ENCODE measurements around the gene THAP9. TPM values are rescaled to one million over a fixed set of nuclear protein-coding genes. Genes with fewer than 3 reads are reported as not detected.
"Not testable (repeated sequence)": the region's sequence is repeated elsewhere in the genome, so short reads cannot be mapped to it uniquely, and the experiment has no call there.

Gene THAP9
- polyA plus RNA-seq (2014; cell fraction: cytosol; rRNA removed): 8.8 and 13.7 TPM in 2 replicates
- polyA plus RNA-seq (2014; cell fraction: nucleus; rRNA removed): 10.0 and 20.0 TPM in 2 replicates

GRCh38 chr4:82900411-82901182 lies at the start of gene THAP9:
THAP9 (plus strand) TSS chr4:82900735; CDS start chr4:82900803, 68 bp downstream.
- DNase-seq (ENCODE audit: low spot score): peak; percentile 99

- no peak for DNase-seq (ENCODE audit: low spot score)
Observed at GRCh38 chr4:82851318-82851717, 49.2 kb upstream of the THAP9 start.

GRCh38 chr4:82851885-82852750 lies 48.4 kb upstream of the THAP9 start:
- peak; percentile 2 for DNase-seq (ENCODE audit: low spot score)

- DNase-seq (ENCODE audit: low spot score): no peak
Observed at GRCh38 chr4:82852751-82853285, 47.7 kb upstream of the THAP9 start.

GRCh38 chr4:82860487-82860886 lies 40.0 kb upstream of the THAP9 start:
- DNase-seq (ENCODE audit: low spot score): not testable (repeated sequence)

- DNase-seq (ENCODE audit: low spot score): no peak
Observed at GRCh38 chr4:82861529-82861928, 39.0 kb upstream of the THAP9 start.

GRCh38 chr4:82864336-82864979 lies 36.1 kb upstream of the THAP9 start:
- DNase-seq (ENCODE audit: low spot score): no peak

- no peak for DNase-seq (ENCODE audit: low spot score)
Observed at GRCh38 chr4:82865592-82865991, 34.9 kb upstream of the THAP9 start.

- not testable (repeated sequence) for DNase-seq (ENCODE audit: low spot score)
Observed at GRCh38 chr4:82866033-82866432, 34.5 kb upstream of the THAP9 start.

- no peak for DNase-seq (ENCODE audit: low spot score)
Observed at GRCh38 chr4:82866706-82867385, 33.7 kb upstream of the THAP9 start.

- DNase-seq (ENCODE audit: low spot score): no peak
Observed at GRCh38 chr4:82868572-82868971, 32.0 kb upstream of the THAP9 start.

GRCh38 chr4:82885410-82885809 lies 15.1 kb upstream of the THAP9 start:
- DNase-seq (ENCODE audit: low spot score): no peak

GRCh38 chr4:82886147-82886942 lies 14.2 kb upstream of the THAP9 start:
- DNase-seq (ENCODE audit: low spot score): no peak

GRCh38 chr4:82889287-82889686 lies 11.2 kb upstream of the THAP9 start:
- no peak for DNase-seq (ENCODE audit: low spot score)

GRCh38 chr4:82890528-82890900 lies 10.0 kb upstream of the THAP9 start:
- DNase-seq (ENCODE audit: low spot score): no peak

GRCh38 chr4:82890901-82891706 lies 9.4 kb upstream of the THAP9 start, which contains the start of gene SEC31A:
SEC31A (minus strand) TSS chr4:82891153; CDS start chr4:82881936, 9,217 bp downstream.
- DNase-seq (ENCODE audit: low spot score): peak; percentile 91

- DNase-seq (ENCODE audit: low spot score): no peak
Observed at GRCh38 chr4:82891707-82892466, 8.6 kb upstream of the THAP9 start.

GRCh38 chr4:82892467-82892802 lies 8.1 kb upstream of the THAP9 start:
- no peak for DNase-seq (ENCODE audit: low spot score)

- DNase-seq (ENCODE audit: low spot score): no peak
Observed at GRCh38 chr4:82893942-82894341, 6.6 kb upstream of the THAP9 start.

All from SK-N-DZ (cell line).